HUES64 (cell line): ENCODE measurements around the gene PDZRN3.

Experiments
- H3K27ac ChIP-seq: 2 replicates; pipeline ENCODE4 v1.7.0; 2013; ENCODE audit warnings: low read depth, low read length, inconsistent platforms
- H3K27me3 ChIP-seq: 2 replicates; pipeline ENCODE4 v1.6.1; 2013; ENCODE audit warnings: mild to moderate bottlenecking, low read length; ENCODE audit not compliant: insufficient read depth
- H3K36me3 ChIP-seq: 2 replicates; pipeline ENCODE4 v1.6.1; 2013; ENCODE audit warnings: mild to moderate bottlenecking, low read length; ENCODE audit not compliant: insufficient read depth
- H3K4me1 ChIP-seq: 2 replicates; pipeline ENCODE4 v1.6.1; 2013; ENCODE audit warnings: mild to moderate bottlenecking, low read length, moderate library complexity; ENCODE audit not compliant: insufficient read depth
- H3K4me3 ChIP-seq: 2 replicates; pipeline ENCODE4 v1.5.1; 2013; ENCODE audit warnings: mild to moderate bottlenecking, low read length, moderate library complexity
- H3K9ac ChIP-seq: 2 replicates; pipeline ENCODE4 v1.6.1; 2013; ENCODE audit warnings: mild to moderate bottlenecking, low read depth, low read length
- H3K9me3 ChIP-seq: 2 replicates; pipeline ENCODE4 v1.6.1; 2013; ENCODE audit warnings: low read depth, low read length; ENCODE audit not compliant: insufficient read depth
- WGBS: fragments of 150-250, 120-280 bp; methylation state at CpG from one replicate; pipeline ENCODE4 v1.1.7; 2013; ENCODE audit warnings: missing lambda C conversion rate; 5-methylcytosine and 5-hydroxymethylcytosine counted together

The PDZRN3 gene

DNA sequence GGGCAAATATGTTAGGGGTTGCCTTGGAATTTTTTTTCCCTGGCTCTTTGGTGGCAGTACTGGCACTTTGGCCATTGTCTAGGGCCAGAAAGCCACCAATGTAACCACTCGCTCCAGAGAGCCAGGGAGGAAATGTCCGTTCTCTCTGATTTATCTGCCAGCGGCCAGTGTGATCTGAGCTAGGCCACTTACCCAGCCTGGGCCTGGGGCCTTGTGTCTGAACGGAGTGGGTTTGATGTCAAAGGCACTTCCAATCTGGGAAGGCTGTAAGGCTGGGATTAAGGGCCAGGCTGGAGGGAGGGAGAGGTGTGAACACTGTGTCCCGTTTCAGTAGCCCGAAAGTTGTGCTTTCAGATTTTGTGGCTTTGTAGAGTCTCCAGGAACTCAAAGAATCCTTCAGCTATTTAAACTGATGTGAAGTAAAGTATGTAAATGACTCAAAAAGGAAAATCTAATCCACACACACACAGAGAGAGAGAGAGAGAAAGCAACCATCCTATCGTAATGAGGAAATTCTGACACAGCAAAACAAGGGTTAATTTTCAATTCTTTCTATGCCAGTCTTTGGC lies 271.0 kb downstream of the PDZRN3 start:
- Histone ChIP-seq H3K9me3 (no peaks in the 10 kb centered on the region), H3K9ac (no peak overlapping the region), H3K27ac (no peak overlapping the region), H3K27me3 (no peaks in the 10 kb centered on the region), H3K4me1 (no peaks in the 10 kb centered on the region), H3K4me3 (no peak overlapping the region), H3K36me3 (no peaks in the 10 kb centered on the region)
- WGBS: 81% methylated on average over 6 of the region's 7 CpGs

DNA sequence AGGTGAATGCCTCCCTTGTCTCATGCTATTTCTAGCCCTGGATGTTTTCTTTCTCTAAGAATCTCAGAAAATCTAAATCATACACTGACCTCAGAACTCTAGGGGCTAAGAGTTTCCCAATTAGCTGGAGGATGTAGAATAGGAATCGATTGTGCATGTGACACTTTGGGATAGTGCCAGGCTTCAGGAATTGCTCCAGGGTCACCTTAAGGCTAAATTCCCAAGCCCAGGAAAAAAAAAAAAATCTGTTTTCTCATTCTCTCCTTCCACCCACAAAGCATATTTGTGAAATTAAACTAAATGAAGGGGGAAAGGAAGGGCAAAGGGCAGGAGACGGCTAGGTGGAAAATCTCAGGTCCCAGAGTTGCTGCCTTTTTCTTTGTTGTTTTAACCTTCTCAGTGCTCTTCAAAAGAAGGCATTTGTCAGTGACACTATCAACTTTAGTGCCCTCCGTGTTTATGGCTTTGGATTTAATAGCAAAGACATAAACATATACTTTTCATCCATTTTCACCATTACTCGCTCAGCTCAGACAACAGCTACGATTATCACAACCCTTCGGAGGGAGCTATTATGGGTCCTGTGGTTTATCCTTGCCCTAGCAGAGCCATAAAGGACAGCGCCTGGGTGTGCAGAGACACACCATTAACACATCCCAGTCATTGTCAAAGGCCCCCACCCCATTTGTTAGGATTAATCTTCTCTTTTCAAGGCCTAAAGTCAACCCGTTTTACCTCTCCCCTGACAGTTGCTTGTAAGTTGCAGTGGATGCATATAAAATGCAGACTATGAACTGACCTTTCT lies 271.7 kb downstream of the PDZRN3 start:
- no peak overlapping the region for H3K27ac ChIP-seq
- no peaks in the 10 kb centered on the region for H3K36me3 ChIP-seq
- H3K9me3 ChIP-seq: no peaks in the 10 kb centered on the region
- WGBS: 85% methylated on average over 8 of the region's 8 CpGs
- H3K27me3 ChIP-seq: no peaks in the 10 kb centered on the region
- H3K4me3 ChIP-seq: no peak overlapping the region
- H3K9ac ChIP-seq: no peak overlapping the region
- H3K4me1 ChIP-seq: no peaks in the 10 kb centered on the region

DNA sequence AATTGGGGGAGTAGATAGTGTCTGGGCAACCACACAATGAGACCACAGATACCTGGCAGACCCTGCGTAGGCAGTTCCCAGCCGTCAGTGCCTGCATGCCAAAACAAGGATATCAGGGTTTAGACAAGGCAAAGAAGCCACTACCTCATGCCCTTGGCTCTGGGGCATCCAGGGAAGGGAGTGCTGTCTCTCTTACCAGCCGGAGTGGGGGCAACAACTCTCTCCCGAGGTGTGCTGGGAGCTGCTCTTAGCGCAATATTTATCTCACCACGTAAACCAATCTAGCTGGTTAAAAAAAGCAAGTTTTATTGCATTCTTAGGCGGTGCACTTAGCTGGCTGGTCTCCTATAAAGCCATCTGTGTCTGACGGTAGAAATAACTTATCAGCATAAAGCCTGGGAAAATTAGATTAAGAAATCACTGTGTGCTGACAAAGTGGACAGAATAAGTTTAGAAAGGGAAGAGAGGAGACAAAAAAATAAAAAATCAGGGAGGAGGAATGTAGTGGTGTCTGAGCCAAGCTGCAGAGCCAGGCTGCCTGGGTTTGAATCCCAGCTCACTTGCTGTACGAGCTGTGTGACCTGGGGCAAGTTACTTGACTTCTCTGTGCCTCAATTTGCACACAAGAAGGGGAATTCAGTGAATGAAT lies 273.2 kb downstream of the PDZRN3 start:
- H3K4me1 ChIP-seq: no peaks in the 10 kb centered on the region
- no peaks in the 10 kb centered on the region for H3K27me3 ChIP-seq
- 87% methylated on average over 9 of the region's 9 CpGs for WGBS
- no peak overlapping the region for H3K27ac ChIP-seq
- H3K4me3 ChIP-seq: no peak overlapping the region
- no peak overlapping the region for H3K9ac ChIP-seq
- no peaks in the 10 kb centered on the region for H3K36me3 ChIP-seq
- no peaks in the 10 kb centered on the region for H3K9me3 ChIP-seq

DNA sequence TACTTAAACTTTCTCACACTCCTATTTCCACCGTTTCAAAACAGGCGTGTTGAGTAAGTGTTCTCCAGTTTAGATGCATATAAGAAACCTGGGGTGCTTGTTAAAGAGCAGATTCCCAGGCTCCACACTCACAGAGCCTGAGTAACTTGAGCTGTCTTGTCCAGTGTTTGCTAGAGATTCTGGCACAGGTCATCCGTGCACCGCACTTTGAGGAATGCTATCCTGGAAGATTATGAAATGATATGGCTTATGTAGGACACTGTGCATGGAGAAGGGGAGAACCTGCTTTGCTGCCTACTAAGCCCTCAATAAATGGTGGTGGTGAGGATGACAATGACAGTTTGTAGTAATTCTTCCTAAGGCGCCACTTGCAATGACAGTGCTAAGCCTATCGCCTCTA lies 273.7 kb downstream of the PDZRN3 start:
- Histone ChIP-seq H3K9ac (no peak overlapping the region), H3K4me1 (no peaks in the 10 kb centered on the region), H3K4me3 (no peak overlapping the region), H3K36me3 (no peaks in the 10 kb centered on the region), H3K27ac (no peak overlapping the region), H3K27me3 (no peaks in the 10 kb centered on the region), H3K9me3 (no peaks in the 10 kb centered on the region)
- WGBS: 92% methylated on average over 6 of the region's 6 CpGs

DNA sequence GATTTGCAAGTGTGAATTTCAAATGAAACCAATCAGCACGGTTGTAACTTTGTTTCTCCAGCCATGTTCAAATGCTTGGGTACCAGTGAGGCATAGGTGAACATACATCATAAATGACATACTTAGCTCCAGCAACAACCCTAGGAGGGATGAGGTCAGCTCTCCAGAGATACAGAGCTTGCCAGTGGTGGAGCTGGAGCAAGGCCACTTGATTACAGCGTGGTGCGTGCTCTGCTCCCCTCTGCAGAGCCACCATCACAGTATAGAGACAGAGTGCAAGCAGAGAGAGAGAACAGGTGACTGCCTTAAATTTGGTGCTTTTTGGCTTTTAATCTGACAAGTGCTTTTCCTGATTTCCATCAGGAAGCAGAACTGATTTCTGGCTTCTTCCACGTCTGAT lies 275.1 kb downstream of the PDZRN3 start:
- Histone ChIP-seq H3K27me3 (no peaks in the 10 kb centered on the region), H3K27ac (no peak overlapping the region), H3K9me3 (no peaks in the 10 kb centered on the region), H3K4me3 (no peak overlapping the region), H3K4me1 (no peaks in the 10 kb centered on the region), H3K36me3 (no peaks in the 10 kb centered on the region), H3K9ac (no peak overlapping the region)
- 89% methylated on average over 4 of the region's 4 CpGs for WGBS

DNA sequence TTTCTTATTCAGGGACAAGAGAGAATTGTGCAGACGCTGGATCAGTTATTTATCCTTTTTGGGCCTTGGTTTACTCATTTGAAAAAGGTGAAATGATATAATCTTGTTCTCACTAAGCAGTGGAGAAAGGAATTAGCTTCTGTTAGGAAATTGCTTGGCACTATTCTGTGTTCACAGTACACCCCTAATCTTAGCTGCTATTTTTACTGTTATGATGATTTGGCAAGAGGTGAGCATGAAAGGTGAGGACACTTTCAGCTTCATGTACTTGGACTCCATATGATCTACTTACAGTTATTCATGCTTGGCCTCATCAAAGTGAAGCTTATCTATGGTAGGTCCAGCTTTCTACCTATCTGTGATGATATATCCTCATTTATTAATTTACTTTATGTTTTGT lies 282.7 kb downstream of the PDZRN3 start:
- no peaks in the 10 kb centered on the region for H3K36me3 ChIP-seq
- no peak overlapping the region for H3K9ac ChIP-seq
- H3K4me1 ChIP-seq: no peaks in the 10 kb centered on the region
- WGBS: 86% methylated on average over 1 of the region's 1 CpG
- peaks cover 14% of the 10 kb centered on the region for H3K9me3 ChIP-seq
- H3K27me3 ChIP-seq: no peaks in the 10 kb centered on the region
- no peak overlapping the region for H3K4me3 ChIP-seq
- no peak overlapping the region for H3K27ac ChIP-seq

DNA sequence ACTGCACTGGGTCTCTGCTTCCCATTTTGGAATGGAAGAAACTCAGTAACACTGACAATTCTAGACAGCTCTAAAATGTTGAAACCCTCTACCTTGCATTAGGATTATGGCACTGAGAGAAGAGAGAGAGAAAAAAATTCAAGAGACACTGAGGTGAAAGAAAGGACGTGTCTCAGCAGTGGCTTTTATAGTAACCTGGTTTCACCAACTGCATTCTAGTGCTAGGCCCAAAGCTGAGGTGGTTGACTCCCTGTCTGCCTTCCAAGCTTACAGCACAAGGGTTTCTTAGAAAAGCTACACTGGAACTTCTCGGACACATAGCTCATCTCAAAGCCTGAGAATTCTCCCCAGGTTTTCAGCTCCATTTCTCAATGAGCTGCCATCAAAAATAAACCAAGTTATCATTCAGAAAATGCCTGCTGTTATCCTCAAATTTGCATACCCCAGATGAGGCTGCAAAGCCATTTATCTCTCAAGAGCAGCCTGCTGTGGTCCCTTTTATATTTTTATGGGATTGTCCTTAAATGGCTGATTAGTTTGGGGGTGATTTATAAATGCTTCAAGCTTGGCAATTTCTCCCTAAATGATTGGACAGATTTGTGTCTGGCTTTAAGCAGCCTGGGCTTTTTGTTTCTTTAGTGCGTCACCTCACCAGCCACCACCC lies 283.3 kb downstream of the PDZRN3 start:
- no peaks in the 10 kb centered on the region for H3K4me1 ChIP-seq
- WGBS: 87% methylated on average over 3 of the region's 3 CpGs
- H3K9me3 ChIP-seq: peaks cover 14% of the 10 kb centered on the region
- H3K27ac ChIP-seq: no peak overlapping the region
- no peaks in the 10 kb centered on the region for H3K36me3 ChIP-seq
- H3K27me3 ChIP-seq: no peaks in the 10 kb centered on the region
- no peak overlapping the region for H3K9ac ChIP-seq
- no peak overlapping the region for H3K4me3 ChIP-seq

DNA sequence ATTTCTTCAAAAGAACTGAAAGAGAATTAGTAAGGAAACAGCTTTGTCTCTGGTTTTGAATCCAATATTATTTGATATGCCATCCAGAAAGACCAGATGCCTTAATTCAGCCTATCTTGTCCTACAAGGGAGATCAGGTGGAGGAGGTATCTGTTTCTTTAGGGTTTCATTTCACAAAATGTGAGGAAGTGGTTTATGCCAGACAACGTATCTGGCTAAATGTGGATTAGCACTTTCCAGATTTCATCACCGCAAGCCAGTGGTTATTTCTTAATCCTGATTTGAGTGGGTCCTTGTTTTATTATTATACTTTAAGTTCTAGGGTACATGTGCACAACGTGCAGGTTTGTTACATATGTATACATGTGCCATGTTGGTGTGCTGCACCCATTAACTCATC lies 292.2 kb downstream of the PDZRN3 start:
- no peaks in the 10 kb centered on the region for H3K27me3 ChIP-seq
- H3K9ac ChIP-seq: no peak overlapping the region
- H3K4me1 ChIP-seq: no peaks in the 10 kb centered on the region
- no peaks in the 10 kb centered on the region for H3K9me3 ChIP-seq
- H3K4me3 ChIP-seq: no peak overlapping the region
- WGBS: 80% methylated on average over 2 of the region's 3 CpGs
- no peak overlapping the region for H3K27ac ChIP-seq
- H3K36me3 ChIP-seq: no peaks in the 10 kb centered on the region
